T1000 (cell line): ENCODE data around the gene TSPAN5.
"Not testable (repeated sequence)": the region's sequence is repeated elsewhere in the genome, so short reads cannot be mapped to it uniquely, and the experiment has no call there.

Experiments
- DNase-seq: peaks from one replicate; lab custom pipeline; 2025; ENCODE audit warnings: mixed read lengths; lab: John Stamatoyannopoulos, UW

The TSPAN5 gene

GRCh38 chr4:98496152-98496845 is 162.1 kb downstream of the TSPAN5 start:
- DNase-seq, result no peak

DNA sequence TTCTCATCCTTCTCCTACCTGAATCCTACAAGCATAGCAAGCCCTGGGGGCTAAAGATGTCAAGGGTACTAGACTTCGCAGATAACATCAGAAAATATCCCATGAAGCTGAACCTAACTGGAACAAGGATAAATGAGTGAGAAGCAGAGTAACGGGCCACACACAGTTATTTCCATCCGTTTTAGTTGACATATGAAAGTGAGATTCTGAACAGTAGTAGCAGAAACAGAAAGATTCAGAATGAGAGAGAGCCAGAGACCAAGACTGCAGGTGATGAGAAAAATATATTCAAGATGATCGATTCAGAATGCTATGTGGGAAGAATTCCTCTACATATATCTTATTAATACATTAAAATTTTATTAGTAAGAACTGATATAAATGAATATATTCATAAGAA is 165.1 kb downstream of the TSPAN5 start:
- DNase-seq, result no peak

GRCh38 chr4:98491899-98492559 is 166.4 kb downstream of the TSPAN5 start:
- DNase-seq, result no peak

DNA sequence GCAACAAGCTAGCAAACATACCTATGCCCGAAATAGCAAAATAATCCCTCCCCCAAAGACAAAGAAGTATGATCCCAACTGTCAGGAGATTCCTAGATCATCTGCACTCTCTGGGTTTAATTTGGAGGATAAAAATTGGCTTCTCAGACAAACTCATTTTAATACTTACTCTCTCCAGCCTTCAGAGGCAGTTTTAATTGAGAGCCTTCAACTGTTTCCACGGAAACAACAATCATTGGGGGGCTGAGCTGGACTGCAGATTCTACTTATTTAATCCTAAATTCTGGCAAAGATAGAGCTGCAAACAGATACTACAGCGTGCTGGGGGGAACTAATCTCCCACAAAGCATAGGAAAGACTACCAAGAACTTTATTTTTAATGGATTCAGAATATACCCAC is 168.2 kb downstream of the TSPAN5 start:
- no peak for DNase-seq

GRCh38 chr4:98485816-98486345 is 172.5 kb downstream of the TSPAN5 start:
- DNase-seq, result no peak

GRCh38 chr4:98484031-98484430 is 174.4 kb downstream of the TSPAN5 start:
- DNase-seq, result no peak

DNA sequence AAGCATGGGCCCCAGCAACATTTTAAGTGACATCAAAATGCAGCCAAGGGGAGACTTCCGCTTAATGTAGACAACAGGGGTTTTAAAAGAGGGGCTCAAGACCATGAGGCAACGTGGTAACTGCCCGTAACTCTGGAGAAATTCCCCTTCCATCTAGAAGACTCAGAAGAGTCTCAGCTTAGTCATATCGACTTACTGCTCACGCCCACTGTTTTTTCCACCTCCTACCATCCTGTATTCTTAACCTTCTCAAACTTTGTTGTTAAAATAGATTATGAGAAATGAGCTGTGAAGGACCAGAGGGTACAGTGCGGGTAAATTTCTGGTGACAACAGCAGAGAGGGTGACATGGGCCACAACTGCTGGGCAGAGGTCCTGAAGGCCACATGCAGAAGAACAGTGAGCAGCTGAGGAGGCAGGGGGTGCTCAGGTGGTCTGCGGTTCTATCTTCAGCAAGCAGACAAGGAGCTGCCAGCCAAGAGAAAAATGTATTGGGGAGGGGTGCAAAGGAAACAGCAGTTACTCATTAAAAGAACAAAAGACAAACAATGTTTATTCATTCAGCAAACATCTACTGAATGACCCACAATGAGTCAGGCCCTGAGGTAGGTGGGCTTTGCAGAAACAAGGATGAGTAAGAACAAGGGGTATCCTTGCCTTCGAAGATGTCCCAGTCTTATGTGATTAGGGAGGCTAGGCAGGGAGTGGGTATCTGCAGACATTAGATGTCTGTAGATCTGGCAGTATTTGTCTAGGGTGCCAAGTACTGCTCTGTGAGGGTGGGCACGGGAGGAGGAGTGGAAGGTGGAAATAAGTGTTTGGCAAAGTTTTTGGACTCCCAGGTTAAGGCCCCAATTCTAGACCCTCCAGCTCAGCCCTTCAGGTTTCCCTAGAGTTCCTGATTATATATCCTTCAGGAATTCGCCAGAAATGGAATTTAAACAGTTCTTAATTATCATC is 175.3 kb downstream of the TSPAN5 start:
- no peak for DNase-seq

- no peak for DNase-seq
Observed at GRCh38 chr4:98482503-98482846, 175.9 kb downstream of the TSPAN5 start.

DNA sequence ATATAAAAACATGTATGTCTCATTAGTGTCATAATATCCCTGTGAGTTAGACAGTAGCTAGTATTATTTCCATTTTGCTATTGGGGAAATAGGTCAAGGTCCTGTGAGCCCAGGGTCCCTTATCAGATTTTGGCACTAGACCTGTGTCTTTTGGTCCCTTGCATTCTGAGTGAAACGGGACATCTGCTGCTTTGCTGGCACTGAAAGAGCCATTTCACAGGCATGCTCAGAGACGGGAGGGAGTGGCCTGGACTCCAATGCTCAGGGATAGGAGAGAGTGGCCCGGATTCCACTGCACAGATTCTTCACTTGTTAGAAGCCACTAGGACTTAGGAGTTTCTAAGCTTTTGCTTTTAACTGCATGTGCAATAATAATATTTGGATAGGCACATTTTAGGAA is 177.2 kb downstream of the TSPAN5 start:
- DNase-seq, result no peak

DNA sequence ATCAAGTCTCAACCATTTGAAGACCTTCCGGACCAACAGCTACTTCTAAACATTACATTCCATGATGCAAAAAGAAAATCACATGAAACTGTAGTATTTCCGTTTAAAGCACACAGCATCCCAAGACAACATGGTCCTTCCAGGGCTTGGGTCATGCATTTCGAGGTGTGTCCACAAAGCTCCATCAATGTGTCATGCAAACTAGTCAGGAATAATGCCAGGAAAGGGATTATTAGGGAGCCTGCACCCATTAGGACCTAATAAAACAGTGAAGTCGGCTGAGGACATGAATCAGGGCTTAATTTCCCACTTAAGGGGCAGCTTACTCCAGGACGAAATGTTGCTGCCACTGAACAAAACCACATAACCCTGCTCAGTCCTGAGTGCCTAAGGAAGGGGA is 177.9 kb downstream of the TSPAN5 start:
- DNase-seq, result no peak

DNA sequence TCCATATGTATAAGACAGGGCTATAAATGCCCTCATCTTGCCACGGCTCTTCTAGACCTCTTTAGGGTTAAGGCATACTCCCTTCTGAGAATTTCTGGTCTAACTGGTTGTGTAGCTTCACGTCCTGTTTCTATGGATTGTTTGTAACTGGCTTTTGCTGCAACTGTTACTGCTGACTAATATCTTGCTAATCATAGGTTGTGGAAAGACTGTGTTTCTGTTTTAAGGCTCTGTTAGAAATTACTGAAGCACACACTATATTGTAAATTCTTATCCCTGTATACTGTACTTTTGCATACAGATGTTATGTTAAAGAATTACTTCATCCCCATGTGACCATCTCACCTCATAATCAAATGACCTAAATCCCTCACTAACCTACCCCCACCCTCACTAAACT is 178.8 kb downstream of the TSPAN5 start:
- DNase-seq, result not testable (repeated sequence)

- no peak for DNase-seq
Observed at GRCh38 chr4:98476891-98477290, 181.5 kb downstream of the TSPAN5 start.

DNA sequence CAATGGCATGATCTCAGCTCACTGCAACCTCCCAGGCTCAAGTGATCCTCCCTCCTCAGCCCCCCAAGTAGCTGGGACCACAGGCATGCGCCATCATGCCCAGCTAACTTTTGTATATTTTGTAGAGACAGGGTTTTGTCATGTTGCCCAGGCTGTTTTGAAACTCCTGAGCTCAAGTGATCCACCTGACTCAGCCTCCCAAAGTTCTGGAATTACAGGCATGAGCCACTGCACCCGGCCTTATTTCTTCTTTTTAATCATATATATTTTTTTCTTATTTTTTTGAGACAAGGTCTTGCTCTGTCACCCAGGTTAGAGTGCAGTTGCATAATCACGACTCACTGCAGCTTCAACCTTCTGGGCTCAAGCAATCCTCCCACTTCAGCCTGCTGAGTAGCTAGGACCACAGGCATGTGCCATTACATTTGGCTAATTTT is 184.0 kb downstream of the TSPAN5 start:
- DNase-seq, result peak; percentile 12

GRCh38 chr4:98473046-98473445 is 185.4 kb downstream of the TSPAN5 start:
- DNase-seq, result no peak

GRCh38 chr4:98470831-98471230 is 187.6 kb downstream of the TSPAN5 start:
- no peak for DNase-seq

DNA sequence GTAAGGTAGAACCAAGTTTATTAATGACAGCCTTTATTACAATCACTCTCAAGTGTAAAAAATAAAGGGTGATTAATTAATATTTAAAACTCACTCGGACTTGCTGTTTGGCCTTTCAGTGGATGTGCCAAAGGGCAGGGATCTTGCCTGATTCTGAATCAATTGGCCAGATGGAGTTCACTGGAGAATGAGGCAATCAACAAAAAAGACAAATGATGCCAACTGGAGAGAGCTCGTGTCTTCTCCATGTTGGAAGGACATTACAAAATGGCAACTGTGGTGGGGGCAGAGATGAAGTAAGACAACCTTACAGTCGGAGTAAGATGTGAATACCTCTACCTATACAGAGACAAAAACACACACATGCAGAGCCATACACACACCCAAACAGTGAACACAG is 188.0 kb downstream of the TSPAN5 start:
- DNase-seq, result no peak

GRCh38 chr4:98469771-98470170 is 188.6 kb downstream of the TSPAN5 start:
- no peak for DNase-seq

DNA sequence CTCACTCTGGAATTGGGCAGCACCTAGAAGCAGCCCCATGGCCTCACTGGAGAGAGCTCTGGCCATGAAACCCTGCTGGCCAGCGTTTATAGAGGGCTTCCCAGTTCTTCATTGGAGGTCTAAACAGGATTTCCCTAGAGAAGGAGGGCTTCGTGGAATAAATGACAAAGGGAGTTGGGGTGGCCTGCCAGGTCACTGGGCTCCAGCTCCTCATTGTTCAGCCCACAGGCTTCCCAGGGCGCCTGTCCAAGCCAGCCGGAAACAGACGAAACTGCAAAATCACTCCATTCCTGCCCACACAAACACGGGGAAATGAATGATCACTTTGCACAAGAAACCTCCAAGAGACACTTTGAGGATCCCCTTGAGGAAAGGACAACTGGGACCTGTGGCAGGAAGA is 189.7 kb downstream of the TSPAN5 start:
- DNase-seq, result no peak

GRCh38 chr4:98467627-98468072 is 190.8 kb downstream of the TSPAN5 start:
- peak; percentile 45 for DNase-seq

DNA sequence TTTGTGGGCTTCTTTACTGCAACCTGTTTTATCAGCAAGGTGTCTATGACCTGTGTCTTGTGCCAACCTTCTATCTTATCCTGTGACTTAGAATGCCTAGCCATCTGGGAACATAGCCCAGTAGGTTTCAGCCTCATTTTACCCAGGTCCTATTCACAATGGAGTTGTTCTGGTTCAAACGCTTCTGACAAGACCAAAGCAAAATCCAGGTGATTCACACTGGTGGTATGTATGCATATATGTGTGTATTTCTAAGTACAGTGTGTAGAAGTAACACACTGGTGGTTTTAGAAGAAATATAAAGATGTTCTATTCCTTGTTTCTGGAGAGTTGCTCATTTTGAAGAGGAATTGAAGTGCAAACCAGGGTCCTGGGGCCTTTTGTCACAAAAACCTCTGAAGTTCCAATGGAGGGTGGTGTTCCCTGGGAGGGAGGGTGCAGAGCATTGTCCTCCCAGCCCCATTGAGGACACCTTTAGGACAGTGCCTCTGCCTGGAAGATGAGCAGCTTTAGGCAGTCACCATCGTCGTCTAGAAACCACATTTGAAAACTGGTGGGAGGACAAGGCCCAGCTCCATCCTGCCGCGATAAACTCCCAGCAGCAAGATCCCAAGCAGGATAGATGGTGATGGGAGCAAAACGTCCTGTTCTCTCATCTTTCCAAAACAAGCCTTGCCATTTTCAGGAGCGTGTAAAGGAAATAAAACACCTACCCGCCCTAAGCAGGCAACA is 191.4 kb downstream of the TSPAN5 start:
- DNase-seq, result no peak

DNA sequence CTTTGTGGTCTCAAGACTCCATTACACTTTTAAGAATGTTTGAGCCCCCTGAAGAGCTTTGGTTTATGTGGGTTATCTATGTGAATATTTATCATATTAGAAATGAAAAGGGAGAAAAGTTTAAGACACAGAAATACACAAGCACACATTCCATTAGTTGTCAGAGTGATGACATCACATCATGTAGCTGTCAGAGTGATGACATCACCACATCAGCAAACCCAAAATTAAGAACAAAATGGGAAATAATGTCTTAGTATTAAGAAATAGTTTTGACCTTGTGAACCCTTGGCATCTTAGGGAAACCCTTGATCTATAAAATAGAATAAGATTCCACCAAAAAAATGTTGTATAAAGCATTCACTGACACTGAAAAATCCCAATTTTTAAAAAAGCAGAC is 195.9 kb downstream of the TSPAN5 start:
- no peak for DNase-seq
